HL-60 (cell line): ENCODE measurements around the gene PARD3.
"Not testable (repeated sequence)": the region's sequence is repeated elsewhere in the genome, so short reads cannot be mapped to it uniquely, and the experiment has no call there.

ENCODE experiments used
- DNase-seq, 2 experiments: peaks; one replicate each; pipeline ENCODE4 v3.0.0-alpha.2; 2010 to 2020; ENCODE audit warnings: low read depth in 1 of 2, low spot score in 1 of 2
- H3K27ac ChIP-seq: fragments of 250-450 bp; sonication (Bioruptor Pico); replicated peaks from 2 replicates; pipeline ENCODE4 v1.5.1; 2020; ENCODE audit warnings: mild to moderate bottlenecking, moderate library complexity
- H3K27me3 ChIP-seq: fragments of 250-450 bp; sonication (Bioruptor Pico); 2 replicates; pipeline ENCODE4 v1.5.1; 2021; ENCODE audit warnings: mild to moderate bottlenecking, moderate library complexity; ENCODE audit not compliant: insufficient read depth, poor library complexity, severe bottlenecking
- H3K4me3 ChIP-seq: replicated peaks from 2 replicates; pipeline ENCODE4 v1.5.1; 2011; ENCODE audit warnings: mild to moderate bottlenecking, control low read depth, low read length; ENCODE audit not compliant: insufficient read depth
- CTCF ChIP-seq: IDR thresholded peaks from one replicate; pipeline ENCODE4 v1.5.1; 2011; ENCODE audit warnings: low read length, control low read depth, inconsistent platforms; ENCODE audit not compliant: insufficient read depth
- GABPA ChIP-seq: IDR thresholded peaks from 2 replicates; pipeline ENCODE4 v1.6.1; 2012; ENCODE audit warnings: low read depth
- POLR2AphosphoS5 ChIP-seq: IDR thresholded peaks from 2 replicates; pipeline ENCODE4 v1.6.1; 2012; ENCODE audit warnings: low read depth
- REST ChIP-seq: IDR thresholded peaks from 2 replicates; pipeline ENCODE4 v1.6.1; 2012; ENCODE audit warnings: low read depth; ENCODE audit not compliant: insufficient replicate concordance
- SPI1 ChIP-seq: IDR thresholded peaks from 2 replicates; pipeline ENCODE4 v1.6.1; 2012; ENCODE audit warnings: low read depth, mild to moderate bottlenecking, borderline replicate concordance

The PARD3 gene

GRCh38 chr10:34759161-34759836 is 55.8 kb downstream of the PARD3 start:
- TF ChIP-seq REST, result no peak
- peak; percentile 27; the same call in 1 of the 2 replicates for TF ChIP-seq SPI1

GRCh38 chr10:34758447-34758996 is 56.6 kb downstream of the PARD3 start:
- Histone ChIP-seq H3K27ac (no peak overlapping the region), H3K27me3 (no peaks in the 10 kb centered on the region), H3K4me3 (no peak overlapping the region)
- TF ChIP-seq SPI1, result no peak
- no peak for TF ChIP-seq REST
- no peak for TF ChIP-seq POLR2AphosphoS5
- TF ChIP-seq GABPA, result no peak
- no peak for TF ChIP-seq CTCF
- peak; percentile 10 to 22 for DNase-seq

More at GRCh38 chr10:34759161-34759836, 55.8 kb downstream of the PARD3 start:
- no peak overlapping the region for H3K4me3 ChIP-seq
- H3K27me3 ChIP-seq, result no peaks in the 10 kb centered on the region
- H3K27ac ChIP-seq, result no peak overlapping the region
- no peak for DNase-seq

- Histone ChIP-seq H3K27ac (no peak overlapping the region), H3K4me3 (no peak overlapping the region), H3K27me3 (no peaks in the 10 kb centered on the region)
- DNase-seq, result no peak
- TF ChIP-seq REST (no peak), SPI1 (no peak), GABPA (no peak), POLR2AphosphoS5 (no peak), CTCF (no peak)
Observed at GRCh38 chr10:34757933-34758332, 57.2 kb downstream of the PARD3 start.

- H3K27ac ChIP-seq, DNase-seq, H3K27me3 ChIP-seq, H3K4me3 ChIP-seq: not testable (repeated sequence)
Observed at GRCh38 chr10:34757181-34757580, 57.9 kb downstream of the PARD3 start.
